GM18907 (cell line): Measurements from ENCODE around the gene PRR20G.
"Not testable (repeated sequence)": the region's sequence is repeated elsewhere in the genome, so short reads cannot be mapped to it uniquely, and the experiment has no call there.

Source experiments
- ATAC-seq: cut with Tn5 transposase; IDR thresholded peaks from one replicate; pipeline ENCODE4 v1.9.1; 2021; ENCODE audit warnings: mild to moderate bottlenecking, moderate library complexity; ENCODE audit not compliant: unreplicated experiment

The PRR20G gene

GRCh38 chr3:127287840-127288239, at the start of gene PRR20G:
Gene PRR20G, minus strand, starts transcription at chr3:127288046. Its CDS starts 681 bp downstream, at chr3:127287365.
- no peak for ATAC-seq

- ATAC-seq = no peak
Measured at GRCh38 chr3:127337001-127337400, 49.2 kb upstream of the PRR20G start.

GRCh38 chr3:127336101-127336500, 48.3 kb upstream of the PRR20G start:
- no peak for ATAC-seq

- ATAC-seq = no peak
Measured at GRCh38 chr3:127330385-127330784, 42.5 kb upstream of the PRR20G start.

GRCh38 chr3:127329631-127330285, 41.9 kb upstream of the PRR20G start:
- no peak for ATAC-seq

GRCh38 chr3:127328421-127328820, 40.6 kb upstream of the PRR20G start:
- ATAC-seq = no peak

GRCh38 chr3:127326341-127326740, 38.5 kb upstream of the PRR20G start:
- ATAC-seq = no peak

- ATAC-seq = no peak
Measured at GRCh38 chr3:127325629-127325961, 37.7 kb upstream of the PRR20G start.

GRCh38 chr3:127324913-127325628, 37.2 kb upstream of the PRR20G start:
- no peak for ATAC-seq

GRCh38 chr3:127324076-127324475, 36.2 kb upstream of the PRR20G start:
- no peak for ATAC-seq

GRCh38 chr3:127323581-127323980, 35.7 kb upstream of the PRR20G start:
- no peak for ATAC-seq

GRCh38 chr3:127321371-127321770, 33.5 kb upstream of the PRR20G start:
- no peak for ATAC-seq

- no peak for ATAC-seq
Measured at GRCh38 chr3:127320529-127321121, 32.8 kb upstream of the PRR20G start.

- ATAC-seq = no peak
Measured at GRCh38 chr3:127316685-127317084, 28.8 kb upstream of the PRR20G start.

- ATAC-seq = no peak
Measured at GRCh38 chr3:127312818-127313217, 25.0 kb upstream of the PRR20G start.

GRCh38 chr3:127308821-127309220, 21.0 kb upstream of the PRR20G start:
- not testable (repeated sequence) for ATAC-seq

GRCh38 chr3:127307916-127308315, 20.1 kb upstream of the PRR20G start:
- ATAC-seq = no peak

- ATAC-seq = no peak
Measured at GRCh38 chr3:127307112-127307835, 19.4 kb upstream of the PRR20G start.

GRCh38 chr3:127306361-127307111, 18.7 kb upstream of the PRR20G start:
- ATAC-seq = no peak

- no peak for ATAC-seq
Measured at GRCh38 chr3:127305499-127306060, 17.7 kb upstream of the PRR20G start.
